Choroid plexus epithelial cell (primary cell): ENCODE data around the gene CLSTN2.

ENCODE experiments used
- DNase-seq: peaks from one replicate; pipeline ENCODE4 v3.0.0-alpha.2; 2010; ENCODE audit warnings: low read depth
- H3K4me3 ChIP-seq: 2 replicates; pipeline ENCODE4 v1.5.1; 2011; ENCODE audit warnings: low read depth, mild to moderate bottlenecking, control low read depth, low read length, moderate library complexity
- TF ChIP-seq, protein P1 (sequence below): conservative IDR thresholded peaks from 2 replicates; pipeline ENCODE4 v1.5.1; 2011; ENCODE audit warnings: low read depth, mild to moderate bottlenecking, control low read depth, inconsistent platforms, low read length, moderate library complexity

The CLSTN2 gene

DNA sequence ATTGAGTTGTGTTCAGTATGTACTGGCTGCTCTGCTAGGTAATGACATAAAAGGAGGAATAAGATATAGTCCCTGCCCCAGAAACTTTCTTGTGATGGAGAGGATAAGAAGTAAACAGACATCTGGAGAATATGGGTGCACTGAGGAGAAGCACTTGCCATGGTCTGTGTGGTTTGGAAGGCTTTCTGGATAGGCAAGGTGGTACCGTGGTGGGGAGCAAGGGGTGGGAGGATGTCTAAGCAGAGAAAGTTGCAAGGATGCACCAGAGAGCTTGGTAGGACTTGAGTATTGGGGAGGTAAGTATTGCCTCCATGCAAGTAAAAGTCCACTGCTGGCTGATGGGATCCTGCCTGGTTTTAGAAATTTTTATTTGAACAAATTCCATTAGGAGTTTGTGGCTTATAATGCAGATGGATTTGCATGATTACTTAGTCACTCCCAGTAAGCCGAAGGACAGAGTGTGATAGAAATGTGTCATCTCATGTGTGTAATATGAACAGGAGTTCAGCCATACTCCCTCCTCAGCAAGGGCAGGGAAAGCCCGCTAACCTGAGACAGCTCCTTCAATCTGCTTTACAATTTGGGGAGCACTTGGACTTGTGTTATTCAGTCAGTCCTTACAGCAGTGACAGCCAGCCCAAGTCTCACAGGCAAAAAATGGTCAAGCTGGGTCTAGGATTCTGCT lies 53.6 kb downstream of the CLSTN2 start:
- no peak for DNase-seq
- TF ChIP-seq, protein P1, sequence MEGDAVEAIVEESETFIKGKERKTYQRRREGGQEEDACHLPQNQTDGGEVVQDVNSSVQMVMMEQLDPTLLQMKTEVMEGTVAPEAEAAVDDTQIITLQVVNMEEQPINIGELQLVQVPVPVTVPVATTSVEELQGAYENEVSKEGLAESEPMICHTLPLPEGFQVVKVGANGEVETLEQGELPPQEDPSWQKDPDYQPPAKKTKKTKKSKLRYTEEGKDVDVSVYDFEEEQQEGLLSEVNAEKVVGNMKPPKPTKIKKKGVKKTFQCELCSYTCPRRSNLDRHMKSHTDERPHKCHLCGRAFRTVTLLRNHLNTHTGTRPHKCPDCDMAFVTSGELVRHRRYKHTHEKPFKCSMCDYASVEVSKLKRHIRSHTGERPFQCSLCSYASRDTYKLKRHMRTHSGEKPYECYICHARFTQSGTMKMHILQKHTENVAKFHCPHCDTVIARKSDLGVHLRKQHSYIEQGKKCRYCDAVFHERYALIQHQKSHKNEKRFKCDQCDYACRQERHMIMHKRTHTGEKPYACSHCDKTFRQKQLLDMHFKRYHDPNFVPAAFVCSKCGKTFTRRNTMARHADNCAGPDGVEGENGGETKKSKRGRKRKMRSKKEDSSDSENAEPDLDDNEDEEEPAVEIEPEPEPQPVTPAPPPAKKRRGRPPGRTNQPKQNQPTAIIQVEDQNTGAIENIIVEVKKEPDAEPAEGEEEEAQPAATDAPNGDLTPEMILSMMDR: no peak
- no peak overlapping the region for H3K4me3 ChIP-seq

DNA sequence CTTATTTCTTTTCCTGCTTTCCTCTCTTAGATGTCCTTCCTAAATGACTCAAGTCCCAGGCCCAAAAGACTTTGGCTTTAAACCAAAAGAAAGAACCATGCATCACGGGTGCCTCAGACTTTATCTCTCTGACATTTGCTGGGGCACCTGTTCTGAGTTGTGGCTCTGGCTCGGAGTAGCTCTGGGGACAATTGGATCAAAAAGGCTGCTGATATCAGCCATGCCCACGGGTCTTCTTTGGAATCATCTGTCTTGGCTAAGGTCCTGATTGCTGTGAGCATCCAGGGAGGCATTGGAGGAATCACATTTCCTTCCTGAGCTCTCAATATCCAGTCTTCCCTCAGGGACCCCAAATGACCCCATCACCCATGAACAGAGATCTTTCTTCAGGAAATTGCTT lies 59.9 kb downstream of the CLSTN2 start:
- DNase-seq: no peak
- H3K4me3 ChIP-seq: no peak overlapping the region
- TF ChIP-seq, protein P1: no peak

- no peak for DNase-seq
- TF ChIP-seq, protein P1: no peak
- no peak overlapping the region for H3K4me3 ChIP-seq
These were observed 69.3 kb downstream of the CLSTN2 start for GRCh38 chr3:140004271-140004670.

- TF ChIP-seq, protein P1: no peak
These were observed 71.3 kb downstream of the CLSTN2 start for GRCh38 chr3:140006331-140006730.

DNA sequence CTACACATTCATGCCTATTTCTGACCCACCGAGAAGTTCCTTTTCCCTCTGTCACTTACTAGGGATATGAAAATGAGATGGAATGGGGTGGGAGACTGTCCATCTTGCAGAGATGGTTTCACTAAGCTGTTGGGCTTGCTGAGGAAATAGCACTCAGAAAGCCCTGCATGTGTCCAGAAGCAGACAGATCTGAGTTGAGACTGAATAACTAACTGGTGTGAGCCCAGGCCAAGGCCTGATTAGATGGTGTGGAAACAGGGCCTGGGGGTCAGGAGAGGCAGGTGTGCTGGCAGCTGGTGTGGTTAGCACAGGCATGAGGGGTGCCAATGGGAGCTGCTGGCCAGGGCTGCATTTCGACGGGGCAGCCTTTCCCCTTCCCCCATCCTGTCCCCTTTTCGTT lies 72.1 kb downstream of the CLSTN2 start:
- no peak overlapping the region for H3K4me3 ChIP-seq
- TF ChIP-seq, protein P1: no peak
- DNase-seq: no peak

More at GRCh38 chr3:140006331-140006730, 71.3 kb downstream of the CLSTN2 start:
- H3K4me3 ChIP-seq: no peak overlapping the region
- DNase-seq: no peak

DNA sequence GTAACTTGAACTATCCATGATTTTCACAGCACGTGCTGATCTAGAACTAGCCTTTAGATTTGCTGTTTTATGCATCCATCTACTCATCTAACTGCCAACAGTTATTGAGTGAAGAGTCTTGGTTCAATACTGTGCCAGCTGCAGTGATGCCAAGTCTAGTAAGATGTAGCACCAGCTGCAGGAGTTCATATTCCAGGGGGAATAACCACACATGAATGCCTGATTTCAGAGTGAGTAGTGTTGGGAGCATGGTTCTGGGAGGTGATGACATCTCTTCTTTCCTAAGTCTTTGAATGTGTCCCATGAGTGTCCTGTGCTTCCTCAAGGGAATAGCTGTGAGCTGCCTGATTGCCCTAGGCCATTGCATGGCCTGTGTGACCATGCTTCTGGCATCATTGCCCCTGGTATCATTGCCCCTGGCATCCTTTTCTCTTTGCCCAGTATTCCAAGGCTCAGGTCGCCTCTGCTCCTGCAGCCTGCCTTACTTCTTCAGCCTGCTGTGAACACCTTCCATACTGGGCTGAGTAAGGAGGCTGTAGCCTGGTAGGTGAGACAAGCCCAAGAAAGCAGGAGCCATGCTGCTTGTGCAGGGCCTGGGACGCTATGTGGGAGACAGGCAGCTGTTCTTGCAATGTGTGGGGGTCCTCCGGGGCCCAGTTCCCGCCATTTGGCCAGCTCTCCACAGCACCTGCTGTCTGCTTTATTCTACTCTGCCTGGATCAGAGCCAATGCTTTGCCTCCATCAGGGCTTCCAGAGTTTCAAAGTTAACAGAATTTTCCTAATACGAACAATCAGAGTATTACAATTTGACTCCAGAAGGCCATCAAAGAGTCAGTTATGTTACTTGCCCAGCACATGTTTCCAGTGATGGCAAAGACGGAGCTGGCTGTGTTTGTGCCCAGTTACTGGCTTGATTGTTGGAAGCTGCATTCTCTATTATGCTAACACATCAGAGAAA lies 73.2 kb downstream of the CLSTN2 start:
- DNase-seq: no peak
- TF ChIP-seq, protein P1: no peak
- no peak overlapping the region for H3K4me3 ChIP-seq
